GM19099 (cell line): ENCODE measurements around the gene EPHB2.

Experiments used
- POLR2A ChIP-seq: IDR thresholded peaks from 3 replicates; pipeline ENCODE4 v1.6.1; 2011; ENCODE audit warnings: low read depth; ENCODE audit not compliant: insufficient read length; ENCODE audit errors: extremely low read depth

EPHB2 gene

DNA sequence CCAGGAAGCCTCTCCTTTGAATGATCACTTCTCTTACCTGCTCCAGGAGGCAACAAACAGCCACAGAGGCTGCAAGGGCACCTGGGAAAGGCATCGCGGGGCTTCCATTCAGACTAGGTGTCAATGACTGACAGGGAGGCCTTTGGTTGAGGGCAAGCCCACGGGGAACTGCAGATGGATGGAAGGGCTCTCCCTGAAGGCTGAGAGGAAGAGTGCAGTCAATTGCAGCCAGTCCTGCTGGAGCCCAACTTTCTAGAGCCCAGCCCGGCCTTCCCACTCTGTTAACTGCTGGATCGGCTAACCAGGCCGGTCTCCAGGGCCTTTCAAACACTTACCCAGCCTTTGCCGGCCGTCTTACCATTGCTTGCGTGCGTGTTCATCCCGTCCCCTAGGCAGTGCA lies 172.8 kb downstream of the EPHB2 start:
- no peak for TF ChIP-seq POLR2A

DNA sequence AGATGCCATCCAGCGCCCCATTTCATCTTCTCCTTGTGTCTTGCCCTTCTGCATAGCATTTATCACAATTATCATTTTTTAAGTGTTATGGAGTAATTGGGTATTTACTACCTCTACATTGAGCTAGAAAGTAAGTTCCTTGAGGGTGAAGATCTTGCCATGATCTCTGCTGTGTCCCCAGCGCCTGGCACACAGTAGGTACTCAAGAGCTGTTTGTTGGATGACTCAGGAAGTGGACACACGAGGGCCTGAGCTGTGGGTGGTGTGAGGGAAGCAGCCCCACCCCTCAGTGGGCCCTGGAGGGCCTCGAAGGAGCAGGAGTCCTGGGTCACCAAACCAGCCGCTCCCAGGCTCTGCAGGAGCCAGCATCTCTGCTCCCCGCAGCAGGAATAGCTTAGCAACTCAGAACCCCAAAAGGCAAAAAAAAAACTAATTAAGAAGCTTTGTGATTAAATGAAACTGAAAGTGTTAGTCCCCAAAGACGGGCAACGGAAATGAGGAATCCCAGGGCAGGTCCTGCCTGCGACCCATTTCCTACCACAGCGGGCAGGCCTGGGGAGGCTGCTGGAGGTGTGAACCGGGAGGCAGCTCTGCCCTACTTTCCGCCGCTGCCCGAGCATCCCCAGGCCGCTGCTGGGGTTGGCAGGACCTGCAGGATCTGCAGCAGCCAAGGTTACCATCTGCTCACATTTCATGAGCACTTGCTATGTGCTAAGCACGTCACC lies 174.3 kb downstream of the EPHB2 start:
- no peak for TF ChIP-seq POLR2A

DNA sequence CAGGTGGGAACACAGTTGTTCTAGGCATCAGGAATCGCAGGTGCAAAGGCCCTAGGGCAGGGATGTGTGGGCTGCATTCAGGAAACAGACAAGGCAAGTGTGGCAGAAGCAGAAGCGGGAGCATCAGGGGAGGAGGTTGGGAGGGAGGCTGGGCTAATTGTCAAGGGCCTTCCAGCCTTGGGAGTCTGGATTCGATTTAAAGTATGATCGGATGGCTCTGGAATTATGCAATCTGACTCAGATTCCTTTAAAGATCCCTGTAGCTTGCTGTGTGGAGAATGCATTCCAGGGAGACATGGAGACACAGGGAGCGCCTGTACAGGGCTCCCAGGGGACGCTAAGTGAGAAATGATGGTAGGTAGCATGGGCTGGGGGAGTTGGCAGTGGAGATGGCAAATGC lies 175.6 kb downstream of the EPHB2 start:
- TF ChIP-seq POLR2A: no peak

- no peak for TF ChIP-seq POLR2A
These were observed 176.9 kb downstream of the EPHB2 start for GRCh38 chr1:22887491-22887890.

- TF ChIP-seq POLR2A: no peak
These were observed 177.9 kb downstream of the EPHB2 start for GRCh38 chr1:22888320-22889075.

DNA sequence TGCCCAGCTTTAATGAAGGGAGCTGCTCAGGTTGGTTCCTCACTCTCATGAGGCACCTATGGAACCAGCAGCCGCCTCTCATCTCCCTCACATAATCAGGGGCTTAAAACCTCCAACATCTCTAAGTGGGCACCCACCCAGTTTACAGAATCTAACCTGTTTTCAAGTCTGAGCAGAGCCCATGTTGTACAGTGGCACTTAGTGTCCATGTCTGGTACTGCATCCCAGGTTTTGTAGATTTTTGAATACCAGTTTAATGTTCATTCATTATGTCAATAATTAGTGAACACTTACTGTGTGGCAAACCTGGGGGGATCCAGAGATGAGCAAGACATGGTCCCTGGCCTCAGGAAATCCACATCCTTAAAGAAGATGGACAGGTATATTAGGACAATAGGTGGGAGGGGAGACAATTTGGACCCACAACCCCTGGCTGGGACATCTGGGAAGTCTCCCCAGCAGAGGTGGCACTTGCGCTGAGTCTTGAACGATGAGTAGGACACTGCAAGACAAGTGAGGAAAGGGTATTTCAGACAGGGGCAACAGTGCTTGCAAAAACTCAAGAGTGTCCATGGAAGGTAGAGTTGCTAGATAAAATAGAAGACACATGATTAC lies 178.7 kb downstream of the EPHB2 start:
- TF ChIP-seq POLR2A: no peak

DNA sequence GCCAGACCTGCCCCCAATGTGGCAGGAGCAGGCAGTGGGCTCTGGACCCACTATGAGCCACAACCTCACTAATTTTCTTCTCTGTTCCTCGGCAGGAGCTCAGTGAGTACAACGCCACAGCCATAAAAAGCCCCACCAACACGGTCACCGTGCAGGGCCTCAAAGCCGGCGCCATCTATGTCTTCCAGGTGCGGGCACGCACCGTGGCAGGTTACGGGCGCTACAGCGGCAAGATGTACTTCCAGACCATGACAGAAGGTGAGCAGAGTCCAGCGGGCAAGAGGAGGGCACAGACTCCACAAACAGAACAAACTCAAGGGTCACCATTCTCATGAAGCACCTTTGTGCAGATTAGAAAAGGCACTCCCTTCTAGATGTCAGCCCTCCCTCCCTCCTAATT lies 182.2 kb downstream of the EPHB2 start:
- TF ChIP-seq POLR2A: no peak

DNA sequence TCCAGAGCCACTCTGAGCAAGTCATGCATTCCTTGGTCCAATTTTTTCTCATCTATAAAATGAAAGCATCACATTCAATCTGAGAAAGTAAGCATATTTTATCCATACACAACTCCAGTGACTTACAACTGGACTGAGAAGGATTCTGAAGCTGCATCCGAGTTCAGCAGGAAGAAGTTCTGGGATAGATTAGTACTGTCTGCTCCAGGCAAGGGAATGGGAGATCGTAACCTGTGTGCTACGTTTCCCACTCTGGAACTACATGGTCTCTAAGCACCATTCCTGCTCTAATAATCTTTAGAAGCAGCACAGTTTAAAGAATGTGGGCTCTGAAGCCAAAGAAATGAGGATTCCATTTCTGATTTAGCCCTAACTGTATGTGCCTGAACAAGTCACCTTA lies 182.7 kb downstream of the EPHB2 start:
- no peak for TF ChIP-seq POLR2A

- no peak for TF ChIP-seq POLR2A
These were observed 184.7 kb downstream of the EPHB2 start for GRCh38 chr1:22895357-22895756.

- TF ChIP-seq POLR2A: no peak
These were observed 185.5 kb downstream of the EPHB2 start for GRCh38 chr1:22896184-22896583.

GRCh38 chr1:22900451-22900850 lies 189.8 kb downstream of the EPHB2 start:
- no peak for TF ChIP-seq POLR2A

- no peak for TF ChIP-seq POLR2A
These were observed 192.5 kb downstream of the EPHB2 start for GRCh38 chr1:22903113-22903512.

DNA sequence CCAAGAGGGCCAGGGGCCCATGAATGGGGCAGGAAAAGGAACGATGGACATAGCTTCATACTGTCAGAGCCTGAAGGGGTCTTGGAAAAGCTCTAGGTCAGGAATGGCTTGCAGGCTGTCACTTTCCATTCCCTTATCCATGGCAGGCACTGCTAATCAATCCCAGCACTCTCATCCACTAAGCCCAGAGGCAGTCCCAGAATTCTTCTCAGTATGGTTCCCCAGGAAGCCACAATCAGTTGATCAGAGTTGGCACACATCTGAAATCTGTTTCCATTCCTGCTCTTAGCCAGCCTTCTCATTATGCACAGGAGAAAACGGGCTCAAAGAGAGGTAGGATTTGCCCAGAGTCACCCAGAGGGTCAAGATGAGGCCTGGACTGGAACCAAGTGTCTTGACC lies 196.3 kb downstream of the EPHB2 start:
- TF ChIP-seq POLR2A: no peak

GRCh38 chr1:22907528-22907927 lies 196.9 kb downstream of the EPHB2 start:
- TF ChIP-seq POLR2A: no peak

DNA sequence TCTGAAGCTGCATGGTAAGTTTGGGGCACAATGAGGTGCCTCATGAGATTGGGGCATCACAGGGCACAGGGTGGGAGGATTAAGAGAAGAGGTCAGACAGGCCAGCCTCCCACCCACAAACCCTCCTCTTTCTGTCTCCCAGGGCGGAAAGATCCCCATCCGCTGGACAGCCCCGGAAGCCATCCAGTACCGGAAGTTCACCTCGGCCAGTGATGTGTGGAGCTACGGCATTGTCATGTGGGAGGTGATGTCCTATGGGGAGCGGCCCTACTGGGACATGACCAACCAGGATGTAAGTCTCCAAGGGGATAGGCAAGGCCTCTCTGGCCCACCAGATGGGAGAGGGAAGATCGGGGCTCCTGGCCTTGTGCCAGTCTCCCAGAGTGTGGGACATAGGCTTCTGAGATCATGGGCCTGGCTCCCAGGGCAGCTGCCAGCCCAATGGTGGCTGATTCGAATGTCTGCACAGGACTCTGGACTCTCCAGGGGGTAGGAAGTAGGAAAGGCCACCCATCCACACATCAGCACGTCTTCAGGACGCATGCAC lies 198.3 kb downstream of the EPHB2 start:
- no peak for TF ChIP-seq POLR2A

DNA sequence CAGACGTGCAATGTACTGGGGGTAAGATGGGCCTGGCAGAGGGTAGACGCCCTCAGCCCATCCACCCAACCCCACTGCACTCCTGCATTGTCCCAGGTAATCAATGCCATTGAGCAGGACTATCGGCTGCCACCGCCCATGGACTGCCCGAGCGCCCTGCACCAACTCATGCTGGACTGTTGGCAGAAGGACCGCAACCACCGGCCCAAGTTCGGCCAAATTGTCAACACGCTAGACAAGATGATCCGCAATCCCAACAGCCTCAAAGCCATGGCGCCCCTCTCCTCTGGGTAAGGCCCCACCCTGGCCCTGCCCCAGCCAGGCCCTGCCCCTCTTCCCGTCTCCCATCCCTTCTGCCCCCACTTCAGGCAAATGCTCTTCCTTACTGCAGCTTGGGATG lies 199.6 kb downstream of the EPHB2 start:
- TF ChIP-seq POLR2A: no peak
